AG10803 (cell line): ENCODE data around the gene C1GALT1.

Experiments
- DNase-seq: peaks from one replicate; pipeline ENCODE4 v3.0.0; 2010; ENCODE audit warnings: low read depth
- H3K4me3 ChIP-seq: 2 replicates; pipeline ENCODE4 v1.5.1; 2011; ENCODE audit warnings: mild to moderate bottlenecking, low read length, control low read depth
- CTCF ChIP-seq: conservative IDR thresholded peaks from 2 replicates; pipeline ENCODE4 v1.5.1; 2011; ENCODE audit warnings: mild to moderate bottlenecking, low read length, control low read depth, inconsistent platforms

The C1GALT1 gene

GRCh38 chr7:7228472-7228871, 46.1 kb downstream of the C1GALT1 start:
- H3K4me3 ChIP-seq, result no peak overlapping the region
- peak; percentile 56 for DNase-seq
- no peak for TF ChIP-seq CTCF

GRCh38 chr7:7228967-7229366, 46.6 kb downstream of the C1GALT1 start:
- H3K4me3 ChIP-seq, result no peak overlapping the region
- TF ChIP-seq CTCF, result no peak
- no peak for DNase-seq

GRCh38 chr7:7231000-7231399, 48.7 kb downstream of the C1GALT1 start:
- TF ChIP-seq CTCF, result no peak
- DNase-seq, result no peak
- H3K4me3 ChIP-seq, result no peak overlapping the region

GRCh38 chr7:7231865-7232264, 49.5 kb downstream of the C1GALT1 start:
- no peak for TF ChIP-seq CTCF
- no peak overlapping the region for H3K4me3 ChIP-seq
- no peak for DNase-seq

- no peak for TF ChIP-seq CTCF
- no peak for DNase-seq
- H3K4me3 ChIP-seq, result no peak overlapping the region
These were observed 53.0 kb downstream of the C1GALT1 start for GRCh38 chr7:7235347-7235746.

GRCh38 chr7:7236041-7236440, 53.7 kb downstream of the C1GALT1 start:
- H3K4me3 ChIP-seq, result no peak overlapping the region
- no peak for TF ChIP-seq CTCF
- peak; percentile 8 for DNase-seq

- no peak for DNase-seq
- no peak overlapping the region for H3K4me3 ChIP-seq
- no peak for TF ChIP-seq CTCF
These were observed 55.0 kb downstream of the C1GALT1 start for GRCh38 chr7:7237201-7237977.
